DOHH2 (cell line): ENCODE results near the gene SNX3.

Source experiments
- EZH2phosphoT487 ChIP-seq: fragments of 200-600 bp; sonication (generic); IDR thresholded peaks from 2 replicates; pipeline ENCODE4 v1.6.1; 2017; ENCODE audit warnings: borderline replicate concordance, mild to moderate bottlenecking, antibody characterized with exemption, low read length, moderate library complexity, mixed read lengths
- TF ChIP-seq, protein P1 (sequence below): fragments of 200-600 bp; sonication (generic); IDR thresholded peaks from one replicate; pipeline ENCODE4 v1.5.1; 2014; ENCODE audit warnings: antibody characterized with exemption, mild to moderate bottlenecking, low read depth, low read length; ENCODE audit not compliant: poor library complexity, severe bottlenecking

- TF ChIP-seq, protein P1, sequence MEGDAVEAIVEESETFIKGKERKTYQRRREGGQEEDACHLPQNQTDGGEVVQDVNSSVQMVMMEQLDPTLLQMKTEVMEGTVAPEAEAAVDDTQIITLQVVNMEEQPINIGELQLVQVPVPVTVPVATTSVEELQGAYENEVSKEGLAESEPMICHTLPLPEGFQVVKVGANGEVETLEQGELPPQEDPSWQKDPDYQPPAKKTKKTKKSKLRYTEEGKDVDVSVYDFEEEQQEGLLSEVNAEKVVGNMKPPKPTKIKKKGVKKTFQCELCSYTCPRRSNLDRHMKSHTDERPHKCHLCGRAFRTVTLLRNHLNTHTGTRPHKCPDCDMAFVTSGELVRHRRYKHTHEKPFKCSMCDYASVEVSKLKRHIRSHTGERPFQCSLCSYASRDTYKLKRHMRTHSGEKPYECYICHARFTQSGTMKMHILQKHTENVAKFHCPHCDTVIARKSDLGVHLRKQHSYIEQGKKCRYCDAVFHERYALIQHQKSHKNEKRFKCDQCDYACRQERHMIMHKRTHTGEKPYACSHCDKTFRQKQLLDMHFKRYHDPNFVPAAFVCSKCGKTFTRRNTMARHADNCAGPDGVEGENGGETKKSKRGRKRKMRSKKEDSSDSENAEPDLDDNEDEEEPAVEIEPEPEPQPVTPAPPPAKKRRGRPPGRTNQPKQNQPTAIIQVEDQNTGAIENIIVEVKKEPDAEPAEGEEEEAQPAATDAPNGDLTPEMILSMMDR: no peak
- no peak for TF ChIP-seq EZH2phosphoT487
Measured at GRCh38 chr6:108260126-108260808, 573 bp downstream of the SNX3 start.
